Activated naive CD8-positive, alpha-beta T cell treated with anti-CD3 and anti-CD28 coated beads for 36 hours (primary cell): ENCODE results near the gene ASB15. TPM values are rescaled to one million over a fixed set of nuclear protein-coding genes. Genes with fewer than 3 reads are reported as not detected.
"Not testable (repeated sequence)": the region's sequence is repeated elsewhere in the genome, so short reads cannot be mapped to it uniquely, and the experiment has no call there.

Source experiments
- DNase-seq: peaks from one replicate; pipeline ENCODE4 v3.0.0; 2021
- H3K27ac Mint-ChIP-seq: one replicate; pipeline ENCODE4 v1.8.0; 2022; ENCODE audit warnings: mild to moderate bottlenecking, moderate library complexity, mixed read lengths
- H3K27me3 Mint-ChIP-seq: one replicate; pipeline ENCODE4 v1.8.0; 2022; ENCODE audit warnings: mild to moderate bottlenecking, mixed read lengths
- H3K36me3 Mint-ChIP-seq: one replicate; pipeline ENCODE4 v1.8.0; 2021; ENCODE audit warnings: mild to moderate bottlenecking, mixed read lengths
- H3K4me1 Mint-ChIP-seq: one replicate; pipeline ENCODE4 v1.8.0; 2021; ENCODE audit warnings: mixed read lengths
- H3K4me3 Mint-ChIP-seq: one replicate; pipeline ENCODE4 v1.8.0; 2022; ENCODE audit warnings: mild to moderate bottlenecking, moderate library complexity, mixed read lengths
- H3K9me3 Mint-ChIP-seq: one replicate; pipeline ENCODE4 v1.8.0; 2022; ENCODE audit warnings: mixed read lengths
- total RNA-seq, 2 experiments: library from RNA; stranded (reverse); gene quantifications; one replicate each; pipeline ENCODE4 v1.2.3, GENCODE V29; 2021

Gene ASB15
- total RNA-seq: not detected

- Mint-ChIP-seq H3K4me3 (no peak within 1 kb of the TSS), H3K36me3 (no peaks in the 10 kb centered on the region), H3K27ac (no peak within 1 kb of the TSS), H3K9me3 (no peaks in the 10 kb centered on the region), H3K4me1 (no peaks in the 10 kb centered on the region), H3K27me3 (peaks cover 7% of the 10 kb centered on the region)
- DNase-seq: no peak
Observed at GRCh38 chr7:123601530-123601929, at the start of gene ASB15. ASB15 (plus strand) TSS chr7:123601821; CDS start chr7:123614503, 12,682 bp downstream.

DNA sequence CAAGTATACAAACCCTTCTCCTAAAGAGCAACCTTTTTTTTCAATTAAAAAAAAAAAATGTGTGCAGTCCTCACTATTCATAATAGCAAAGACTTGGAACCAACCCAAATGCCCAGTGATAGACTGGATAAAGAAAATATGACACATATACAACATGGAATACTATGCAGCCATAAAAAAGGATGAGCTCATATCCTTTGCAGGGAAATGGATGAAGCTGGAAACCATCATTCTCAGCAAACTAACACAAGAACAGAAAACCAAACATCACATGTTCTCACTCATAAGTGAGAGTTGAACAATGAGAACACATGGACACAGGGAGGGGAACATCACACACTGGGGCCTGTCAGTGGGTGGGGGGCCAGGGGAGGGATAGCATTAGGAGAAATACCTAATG, 49.5 kb upstream of the ASB15 start:
- peaks cover 41% of the 10 kb centered on the region for H3K36me3 Mint-ChIP-seq
- not testable (repeated sequence) for H3K4me3 Mint-ChIP-seq, H3K27me3 Mint-ChIP-seq, H3K27ac Mint-ChIP-seq, H3K9me3 Mint-ChIP-seq, DNase-seq
- H3K4me1 Mint-ChIP-seq: peaks cover 32% of the 10 kb centered on the region

- no peaks in the 10 kb centered on the region for H3K27me3 Mint-ChIP-seq
- no peak overlapping the region for H3K27ac Mint-ChIP-seq
- H3K36me3 Mint-ChIP-seq: peaks cover 38% of the 10 kb centered on the region
Observed at GRCh38 chr7:123552641-123553040, 49.0 kb upstream of the ASB15 start.

GRCh38 chr7:123553159-123553558, 48.5 kb upstream of the ASB15 start:
- H3K27ac Mint-ChIP-seq: no peak overlapping the region
- H3K9me3 Mint-ChIP-seq: no peaks in the 10 kb centered on the region
- H3K4me3 Mint-ChIP-seq: no peak overlapping the region
- peaks cover 29% of the 10 kb centered on the region for H3K4me1 Mint-ChIP-seq
- no peak for DNase-seq
- peaks cover 36% of the 10 kb centered on the region for H3K36me3 Mint-ChIP-seq
- H3K27me3 Mint-ChIP-seq: no peaks in the 10 kb centered on the region

More at GRCh38 chr7:123552641-123553040, 49.0 kb upstream of the ASB15 start:
- Mint-ChIP-seq H3K4me3 (no peak overlapping the region), H3K9me3 (no peaks in the 10 kb centered on the region), H3K4me1 (peaks cover 29% of the 10 kb centered on the region)
- no peak for DNase-seq

DNA sequence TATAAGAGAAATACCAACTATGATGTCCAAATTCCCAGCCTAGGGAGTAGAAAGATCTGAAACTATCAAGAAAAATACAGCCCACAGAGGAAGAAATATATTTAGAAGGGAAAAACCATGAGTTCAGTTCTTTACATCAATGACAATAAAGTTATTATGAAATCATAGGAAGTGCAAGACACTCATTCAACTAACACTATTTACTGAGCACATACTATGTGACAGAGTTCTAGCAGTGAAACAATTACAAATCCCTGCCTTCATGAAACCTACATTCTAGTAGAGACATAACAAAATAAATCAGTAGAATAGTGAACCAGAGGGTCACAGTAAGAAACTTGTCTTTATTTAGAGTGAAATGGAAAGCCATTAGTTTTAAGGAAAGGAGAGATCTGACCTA, 46.1 kb upstream of the ASB15 start:
- peaks cover 18% of the 10 kb centered on the region for H3K36me3 Mint-ChIP-seq
- H3K27ac Mint-ChIP-seq: no peak overlapping the region
- no peak for DNase-seq
- no peaks in the 10 kb centered on the region for H3K9me3 Mint-ChIP-seq
- no peak overlapping the region for H3K4me3 Mint-ChIP-seq
- peaks cover 17% of the 10 kb centered on the region for H3K4me1 Mint-ChIP-seq
- H3K27me3 Mint-ChIP-seq: peaks cover 5% of the 10 kb centered on the region

- no peak overlapping the region for H3K4me3 Mint-ChIP-seq
- peaks cover 15% of the 10 kb centered on the region for H3K36me3 Mint-ChIP-seq
- peaks cover 5% of the 10 kb centered on the region for H3K27me3 Mint-ChIP-seq
- H3K4me1 Mint-ChIP-seq: peaks cover 17% of the 10 kb centered on the region
- no peak for DNase-seq
- no peak overlapping the region for H3K27ac Mint-ChIP-seq
- H3K9me3 Mint-ChIP-seq: no peaks in the 10 kb centered on the region
Observed at GRCh38 chr7:123557016-123557397, 44.6 kb upstream of the ASB15 start.

DNA sequence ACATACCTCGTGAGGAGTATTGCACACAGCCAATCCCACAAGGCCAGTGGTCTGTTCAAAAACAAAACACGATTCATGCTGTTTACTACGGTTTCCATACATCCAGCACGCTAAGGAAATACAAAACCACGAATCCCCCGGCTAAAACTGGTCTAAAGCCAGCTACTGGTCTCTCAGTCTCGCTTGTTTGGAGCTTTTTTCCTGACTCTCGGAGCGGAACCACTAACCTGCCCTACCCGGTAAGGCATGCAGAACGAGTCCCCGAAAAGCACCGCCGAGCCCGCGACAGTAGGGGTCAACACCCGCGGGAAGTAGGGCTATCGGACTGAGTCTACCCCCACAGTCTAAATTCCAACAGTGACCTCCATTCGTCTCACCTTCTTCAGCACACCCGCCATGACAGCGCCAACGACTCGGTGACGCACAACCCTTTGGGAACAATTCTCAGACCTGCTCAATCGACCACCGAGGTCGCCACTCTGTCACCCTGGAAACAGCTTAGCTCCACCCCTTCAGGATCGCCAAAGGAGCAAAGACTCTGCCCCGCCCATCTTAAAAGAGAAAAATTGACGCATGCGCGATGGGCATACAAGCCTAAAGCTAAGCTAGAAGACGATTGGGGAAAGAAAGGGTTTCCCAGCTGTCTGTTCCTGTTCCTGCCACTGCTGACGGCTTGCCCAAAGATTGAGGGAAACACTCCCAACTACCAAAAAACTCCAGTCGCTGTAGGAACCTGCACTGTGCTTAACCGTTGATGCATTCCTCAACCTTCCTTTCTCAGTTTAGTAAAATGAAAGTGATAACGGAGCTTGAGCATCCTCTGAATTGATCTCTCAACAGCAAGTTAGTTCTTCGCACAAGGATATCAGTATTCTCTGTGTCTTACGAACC, 44.0 kb upstream of the ASB15 start, which contains the start of gene NDUFA5:
TSS of gene NDUFA5 (minus strand) at position 421 of the 891 bp plus-strand sequence. CDS start at position 398, 23 bp downstream.
- H3K4me3 Mint-ChIP-seq: no peak within 1 kb of the TSS
- H3K4me1 Mint-ChIP-seq: peaks cover 16% of the 10 kb centered on the region
- H3K27ac Mint-ChIP-seq: no peak within 1 kb of the TSS
- H3K9me3 Mint-ChIP-seq: no peaks in the 10 kb centered on the region
- DNase-seq: peak; percentile 92
- H3K27me3 Mint-ChIP-seq: peaks cover 5% of the 10 kb centered on the region
- H3K36me3 Mint-ChIP-seq: peaks cover 10% of the 10 kb centered on the region

DNA sequence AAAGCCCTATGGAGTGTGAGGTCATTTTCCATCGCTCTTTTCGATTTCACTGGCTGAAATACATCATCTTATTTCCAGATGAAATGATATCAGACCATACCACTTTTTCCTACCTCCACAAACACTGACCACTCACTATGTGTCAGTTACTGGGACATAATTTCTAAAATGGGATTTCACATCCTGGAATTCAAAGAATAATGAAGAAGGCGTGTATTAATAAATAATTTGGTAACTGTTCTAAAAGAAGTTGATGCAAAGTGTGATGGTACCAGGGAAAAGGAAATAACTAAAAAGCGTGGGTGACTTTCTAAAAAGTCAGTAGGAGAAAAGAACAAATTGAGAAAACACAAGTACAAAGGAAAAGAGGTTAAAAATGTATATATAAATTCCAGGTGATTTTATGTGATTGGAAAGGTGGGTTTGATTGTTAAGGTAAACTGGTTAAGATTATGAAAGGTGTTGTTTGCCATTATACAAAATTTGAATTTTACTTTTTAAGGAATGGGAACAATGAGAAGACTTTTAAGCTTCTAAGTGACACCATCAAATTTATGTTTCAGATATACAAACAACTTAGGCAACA, 43.2 kb upstream of the ASB15 start:
- no peaks in the 10 kb centered on the region for H3K9me3 Mint-ChIP-seq
- H3K36me3 Mint-ChIP-seq: peaks cover 2% of the 10 kb centered on the region
- H3K4me3 Mint-ChIP-seq: no peak overlapping the region
- H3K27ac Mint-ChIP-seq: no peak overlapping the region
- peaks cover 5% of the 10 kb centered on the region for H3K27me3 Mint-ChIP-seq
- no peak for DNase-seq
- peaks cover 9% of the 10 kb centered on the region for H3K4me1 Mint-ChIP-seq

DNA sequence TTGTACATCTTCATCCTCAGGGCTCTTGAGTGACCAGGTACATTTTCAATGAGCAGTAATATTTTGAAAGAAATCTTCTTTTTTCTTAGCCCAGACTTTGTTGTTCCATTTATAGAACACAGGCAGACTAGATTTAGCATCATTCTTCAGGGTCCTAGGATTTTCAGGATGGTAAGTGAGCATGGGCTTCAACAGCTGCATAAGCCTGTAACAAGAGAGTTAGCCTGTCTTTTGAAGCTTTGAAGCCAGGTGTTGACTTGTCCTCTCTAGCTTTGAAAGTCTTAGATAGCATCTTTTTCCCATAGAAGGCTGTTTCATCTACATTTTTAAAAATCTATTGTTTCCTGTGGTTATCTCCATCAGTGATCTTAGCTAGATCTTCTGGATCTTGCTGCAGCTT, 39.5 kb upstream of the ASB15 start:
- Mint-ChIP-seq H3K36me3 (no peaks in the 10 kb centered on the region), H3K27me3 (peaks cover 5% of the 10 kb centered on the region), H3K9me3 (no peaks in the 10 kb centered on the region), H3K4me3 (no peak overlapping the region), H3K4me1 (peaks cover 4% of the 10 kb centered on the region), H3K27ac (no peak overlapping the region)
- DNase-seq: no peak

DNA sequence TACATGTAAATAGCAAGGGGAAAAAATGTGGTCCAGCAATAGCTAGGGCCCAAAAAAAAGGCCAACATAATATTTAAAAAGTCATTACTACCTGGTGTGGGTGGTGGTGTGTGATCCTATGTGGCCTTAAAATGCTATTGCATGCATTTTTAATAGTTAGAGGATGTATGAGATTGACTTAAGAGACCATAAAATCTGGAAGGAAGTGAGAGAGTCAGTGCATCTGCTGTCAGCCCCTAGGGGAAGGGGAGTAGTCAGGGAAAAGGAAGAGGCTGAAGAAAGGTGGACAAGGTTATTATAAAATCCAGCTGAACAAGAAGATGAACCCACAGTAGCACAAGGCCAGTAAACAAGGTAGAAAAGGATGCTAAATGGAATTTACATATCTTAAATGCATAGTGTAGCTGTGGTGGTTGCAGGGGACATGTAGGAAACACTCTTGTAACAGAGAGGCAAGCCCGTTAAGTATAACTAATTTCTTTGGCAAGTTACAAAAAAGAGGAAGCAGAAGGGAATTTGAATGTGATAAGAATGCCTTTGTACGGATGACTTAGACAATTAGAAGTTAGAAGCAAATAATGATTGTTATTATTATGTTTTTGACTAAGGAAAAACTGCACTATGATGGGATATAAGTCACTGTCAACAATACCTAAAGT, 32.1 kb upstream of the ASB15 start:
- Mint-ChIP-seq H3K27me3 (peaks cover 5% of the 10 kb centered on the region), H3K4me1 (no peaks in the 10 kb centered on the region), H3K27ac (no peak overlapping the region), H3K9me3 (no peaks in the 10 kb centered on the region), H3K4me3 (no peak overlapping the region), H3K36me3 (no peaks in the 10 kb centered on the region)
- DNase-seq: no peak

DNA sequence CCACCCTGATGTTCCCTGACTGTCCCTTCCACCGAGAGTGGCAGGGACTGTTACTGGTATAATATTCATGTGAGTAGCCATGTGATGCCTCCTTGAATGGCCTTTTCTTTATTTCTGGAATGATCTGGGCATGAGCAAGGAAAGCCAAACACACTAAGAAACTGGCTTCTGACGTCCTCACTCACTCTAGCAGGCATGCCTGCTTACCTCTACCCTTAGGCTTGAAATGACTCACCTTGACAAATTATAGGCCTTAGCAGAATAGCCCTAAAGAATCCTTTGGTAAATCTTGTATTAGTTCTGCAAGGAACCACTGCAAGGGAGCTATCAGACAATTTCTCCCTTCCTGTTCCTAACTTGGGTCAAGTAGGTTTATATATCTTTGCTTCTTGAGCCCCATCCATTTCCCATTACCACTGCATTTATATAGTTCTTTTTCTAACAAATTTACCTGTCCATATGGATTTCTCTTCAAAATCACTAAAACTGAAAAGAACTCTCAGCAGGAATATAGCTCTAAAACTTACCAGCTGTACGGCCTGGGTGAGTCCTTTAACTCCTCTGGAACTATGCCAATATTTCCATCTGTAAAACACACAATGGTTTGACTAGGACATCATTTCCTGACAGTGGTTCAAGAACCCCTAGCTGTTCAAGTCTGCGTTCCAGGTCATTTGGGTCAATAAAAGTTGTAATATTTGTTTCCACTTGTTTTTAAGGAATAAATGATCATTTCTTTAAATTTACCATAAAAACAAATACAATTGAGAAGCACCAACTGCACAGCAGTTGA, 31.0 kb upstream of the ASB15 start:
- Mint-ChIP-seq H3K27me3 (peaks cover 5% of the 10 kb centered on the region), H3K9me3 (no peaks in the 10 kb centered on the region), H3K4me3 (no peak overlapping the region), H3K4me1 (no peaks in the 10 kb centered on the region), H3K27ac (no peak overlapping the region), H3K36me3 (no peaks in the 10 kb centered on the region)
- no peak for DNase-seq

DNA sequence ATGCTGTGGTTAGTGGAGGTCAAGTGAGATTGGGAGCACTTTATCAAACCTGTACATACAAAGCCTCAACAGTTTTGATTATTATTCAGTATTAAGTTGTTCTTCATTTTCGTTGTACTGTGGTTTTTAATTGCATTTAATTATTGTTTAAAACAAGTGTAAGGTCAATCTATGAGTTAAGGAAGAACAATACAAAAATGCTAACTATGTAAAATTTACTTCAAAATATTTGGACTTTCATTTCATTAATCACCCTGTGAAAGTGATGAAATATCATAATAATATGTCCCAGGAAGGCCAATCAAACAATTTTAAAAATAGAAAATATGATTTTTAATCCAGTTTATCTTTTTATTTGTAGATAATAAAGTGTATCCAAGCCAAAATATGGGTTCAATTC, 30.4 kb upstream of the ASB15 start:
- peaks cover 5% of the 10 kb centered on the region for H3K27me3 Mint-ChIP-seq
- H3K36me3 Mint-ChIP-seq: no peaks in the 10 kb centered on the region
- no peaks in the 10 kb centered on the region for H3K9me3 Mint-ChIP-seq
- no peak overlapping the region for H3K27ac Mint-ChIP-seq
- no peaks in the 10 kb centered on the region for H3K4me1 Mint-ChIP-seq
- H3K4me3 Mint-ChIP-seq: no peak overlapping the region
- no peak for DNase-seq

DNA sequence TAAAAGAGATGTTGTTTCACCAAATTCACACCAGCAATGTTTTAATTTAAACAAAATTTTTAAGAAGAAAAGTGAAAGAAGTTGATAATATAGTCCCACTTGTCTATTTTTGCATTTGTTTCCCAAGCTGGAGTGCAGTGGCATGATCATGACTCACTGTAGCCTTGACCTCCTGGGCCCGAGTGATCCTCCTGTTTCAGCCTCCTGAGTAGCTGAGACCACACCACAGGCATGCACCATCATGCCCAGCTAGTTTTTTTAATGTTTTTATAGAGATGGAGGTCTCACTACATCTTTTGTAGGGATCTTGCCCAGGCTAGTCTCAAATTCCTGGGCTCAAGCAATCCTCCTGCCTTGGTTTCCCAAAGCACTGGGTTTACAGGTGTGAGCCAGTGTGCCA, 29.9 kb upstream of the ASB15 start:
- H3K9me3 Mint-ChIP-seq: no peaks in the 10 kb centered on the region
- H3K27ac Mint-ChIP-seq: no peak overlapping the region
- no peaks in the 10 kb centered on the region for H3K36me3 Mint-ChIP-seq
- H3K4me3 Mint-ChIP-seq: no peak overlapping the region
- H3K4me1 Mint-ChIP-seq: no peaks in the 10 kb centered on the region
- H3K27me3 Mint-ChIP-seq: peaks cover 5% of the 10 kb centered on the region
- DNase-seq: no peak

DNA sequence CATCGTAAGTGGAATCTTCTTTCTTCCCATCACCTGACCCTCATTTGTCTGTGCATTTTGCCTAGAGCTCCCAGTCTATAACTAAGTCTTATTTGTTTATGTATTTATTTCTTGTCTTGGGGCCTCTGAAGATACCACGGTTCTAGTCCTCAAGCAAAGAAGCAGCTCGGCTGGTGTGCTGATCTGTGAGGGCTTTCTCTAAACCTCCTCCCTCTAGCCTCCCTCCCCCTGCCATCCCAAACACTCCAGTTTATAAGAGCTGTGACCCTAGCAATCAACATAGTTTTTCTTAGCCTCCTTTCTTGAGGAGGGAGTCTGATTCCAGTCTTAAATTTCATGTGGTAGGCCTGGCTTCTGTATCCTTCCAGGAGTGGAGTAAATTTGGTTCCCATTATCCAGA, 28.3 kb upstream of the ASB15 start:
- Mint-ChIP-seq H3K27me3 (peaks cover 5% of the 10 kb centered on the region), H3K4me1 (no peaks in the 10 kb centered on the region), H3K9me3 (no peaks in the 10 kb centered on the region), H3K36me3 (no peaks in the 10 kb centered on the region), H3K4me3 (no peak overlapping the region), H3K27ac (no peak overlapping the region)
- DNase-seq: no peak
